GM18511 (cell line): ENCODE data around the gene ZNF831.

ENCODE experiments used
- ATAC-seq: cut with Tn5 transposase; IDR thresholded peaks from one replicate; pipeline ENCODE4 v1.9.1; 2021; ENCODE audit warnings: mild to moderate bottlenecking, moderate library complexity; ENCODE audit not compliant: unreplicated experiment

The ZNF831 gene

GRCh38 chr20:59154317-59155013 is 9.2 kb upstream of the ZNF831 start:
- no peak for ATAC-seq

DNA sequence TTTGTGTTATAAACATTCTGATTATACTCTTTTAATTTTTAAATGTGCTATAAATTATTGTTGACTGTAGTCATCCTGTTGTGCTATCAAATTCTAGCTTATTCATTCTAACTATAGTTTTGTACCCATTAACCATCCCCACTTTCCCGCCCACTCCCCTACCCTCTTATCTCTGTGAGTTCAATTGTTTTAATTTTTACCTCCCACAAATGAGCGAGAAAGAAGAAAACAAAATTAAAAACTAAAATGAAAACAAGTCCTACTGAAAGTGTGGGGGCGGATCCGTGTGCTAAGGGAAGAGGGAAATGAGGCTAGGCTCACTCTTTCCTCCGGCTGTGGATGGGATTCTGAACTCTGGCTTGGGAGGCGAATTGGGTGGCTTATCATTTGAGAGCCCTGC is 6.6 kb upstream of the ZNF831 start:
- ATAC-seq: no peak

DNA sequence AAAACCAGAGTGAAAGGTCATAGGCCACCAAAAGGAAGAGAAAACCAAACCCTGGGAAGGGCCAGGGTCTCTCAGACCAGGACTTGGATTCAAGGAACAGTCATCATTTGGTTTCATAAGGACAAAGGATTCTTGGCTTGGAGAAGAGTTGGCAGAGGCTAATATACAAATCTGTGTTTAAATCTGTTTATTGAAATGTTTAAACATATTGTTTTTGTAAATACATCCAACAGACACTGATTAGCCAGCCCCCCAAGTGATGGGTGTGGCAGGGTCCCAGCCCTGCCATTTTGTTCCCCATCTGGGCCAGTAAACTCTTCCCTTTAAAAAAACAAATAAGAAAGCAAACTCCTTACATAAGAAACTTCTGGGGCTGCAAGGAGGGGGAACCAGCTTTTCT is 6.1 kb upstream of the ZNF831 start:
- no peak for ATAC-seq

- no peak for ATAC-seq
These were observed 5.6 kb upstream of the ZNF831 start for GRCh38 chr20:59157961-59158541.

- no peak for ATAC-seq
These were observed 4.9 kb upstream of the ZNF831 start for GRCh38 chr20:59158673-59159072.

DNA sequence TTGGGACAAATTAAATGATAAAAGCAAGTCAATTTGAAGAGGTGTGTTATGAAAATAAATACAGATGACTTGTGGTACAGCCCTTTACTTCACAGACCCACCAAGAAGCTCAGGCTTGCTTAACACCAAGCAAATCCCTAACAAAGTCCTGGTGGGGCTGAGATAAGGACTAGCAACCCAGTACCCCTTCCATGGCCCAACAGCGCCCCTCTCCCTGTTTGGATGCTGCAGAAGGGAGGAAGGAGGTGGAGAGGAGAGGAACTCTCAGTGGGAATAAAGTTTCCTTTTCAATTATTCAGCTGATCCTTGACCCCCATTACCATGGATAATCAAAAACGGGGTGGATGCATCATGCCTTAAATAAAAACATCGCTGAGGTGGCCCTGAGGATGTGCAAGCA is 4.5 kb upstream of the ZNF831 start:
- ATAC-seq: no peak

DNA sequence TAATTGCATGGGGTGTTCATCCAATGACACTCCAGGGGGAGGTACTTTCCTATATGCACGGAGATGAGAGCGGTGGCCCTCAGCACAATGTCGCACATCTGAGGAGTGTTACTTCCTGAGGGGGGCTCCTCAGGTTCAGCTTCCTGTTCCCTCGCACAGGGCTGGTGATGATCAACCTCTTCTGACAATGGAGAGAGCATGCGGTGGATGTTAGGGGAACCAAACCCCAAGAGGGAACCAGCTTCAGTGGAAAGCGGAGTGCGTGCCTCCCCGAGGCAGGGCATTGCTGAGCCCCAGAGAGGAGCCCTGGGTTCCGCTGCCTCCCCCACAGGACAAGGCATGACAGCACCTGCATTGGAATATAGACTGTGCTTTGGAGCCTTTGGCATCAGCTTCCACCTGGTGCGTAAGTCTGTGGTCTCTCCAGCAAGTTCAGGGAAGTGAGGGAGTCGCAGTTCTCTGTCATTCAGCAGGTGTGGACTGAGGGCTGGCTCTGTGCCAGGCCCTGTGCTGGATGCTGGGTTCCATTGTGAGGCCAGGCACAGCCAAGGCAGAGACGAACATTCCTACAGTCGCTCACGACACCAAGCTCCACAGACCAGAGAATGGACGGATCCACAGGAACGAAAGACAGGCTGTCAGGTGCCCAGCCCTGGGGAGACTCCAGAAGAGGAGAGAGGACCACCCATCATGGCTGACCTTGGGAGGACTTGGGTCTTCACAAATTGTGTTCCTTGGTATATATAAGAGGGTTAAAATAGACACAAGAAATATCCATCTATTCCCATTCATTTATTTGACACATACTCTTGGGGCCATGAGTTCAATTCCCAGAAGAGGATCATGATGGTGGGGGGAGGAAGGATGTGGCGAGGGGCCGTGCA is 3.9 kb upstream of the ZNF831 start:
- ATAC-seq: no peak

- ATAC-seq: no peak
These were observed 3.1 kb upstream of the ZNF831 start for GRCh38 chr20:59160389-59161115.

- no peak for ATAC-seq
These were observed 1.9 kb upstream of the ZNF831 start for GRCh38 chr20:59161721-59162120.

GRCh38 chr20:59164686-59165391 is 1.2 kb downstream of the ZNF831 start:
- no peak for ATAC-seq

DNA sequence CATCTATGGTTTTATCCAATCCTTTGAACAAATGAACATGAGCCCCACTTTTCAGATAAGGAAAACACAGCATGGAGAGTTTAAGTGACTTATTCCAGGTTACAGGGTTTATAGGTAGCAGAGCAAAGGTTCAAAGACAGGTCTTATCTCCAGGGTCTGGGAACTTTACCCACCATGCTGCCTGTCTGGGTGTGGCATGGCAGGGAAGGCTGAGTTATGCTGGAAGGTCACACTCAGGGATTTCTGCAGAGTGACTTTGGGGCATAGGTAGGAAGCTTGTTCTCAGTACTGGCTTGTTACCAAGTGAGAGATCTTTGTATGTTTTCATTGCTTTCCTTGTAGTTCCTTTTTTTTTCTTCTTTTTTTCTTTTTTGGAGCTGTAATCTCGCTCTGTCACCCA is 1.8 kb downstream of the ZNF831 start:
- ATAC-seq: no peak

- ATAC-seq: no peak
These were observed 2.5 kb downstream of the ZNF831 start for GRCh38 chr20:59165891-59166709.

DNA sequence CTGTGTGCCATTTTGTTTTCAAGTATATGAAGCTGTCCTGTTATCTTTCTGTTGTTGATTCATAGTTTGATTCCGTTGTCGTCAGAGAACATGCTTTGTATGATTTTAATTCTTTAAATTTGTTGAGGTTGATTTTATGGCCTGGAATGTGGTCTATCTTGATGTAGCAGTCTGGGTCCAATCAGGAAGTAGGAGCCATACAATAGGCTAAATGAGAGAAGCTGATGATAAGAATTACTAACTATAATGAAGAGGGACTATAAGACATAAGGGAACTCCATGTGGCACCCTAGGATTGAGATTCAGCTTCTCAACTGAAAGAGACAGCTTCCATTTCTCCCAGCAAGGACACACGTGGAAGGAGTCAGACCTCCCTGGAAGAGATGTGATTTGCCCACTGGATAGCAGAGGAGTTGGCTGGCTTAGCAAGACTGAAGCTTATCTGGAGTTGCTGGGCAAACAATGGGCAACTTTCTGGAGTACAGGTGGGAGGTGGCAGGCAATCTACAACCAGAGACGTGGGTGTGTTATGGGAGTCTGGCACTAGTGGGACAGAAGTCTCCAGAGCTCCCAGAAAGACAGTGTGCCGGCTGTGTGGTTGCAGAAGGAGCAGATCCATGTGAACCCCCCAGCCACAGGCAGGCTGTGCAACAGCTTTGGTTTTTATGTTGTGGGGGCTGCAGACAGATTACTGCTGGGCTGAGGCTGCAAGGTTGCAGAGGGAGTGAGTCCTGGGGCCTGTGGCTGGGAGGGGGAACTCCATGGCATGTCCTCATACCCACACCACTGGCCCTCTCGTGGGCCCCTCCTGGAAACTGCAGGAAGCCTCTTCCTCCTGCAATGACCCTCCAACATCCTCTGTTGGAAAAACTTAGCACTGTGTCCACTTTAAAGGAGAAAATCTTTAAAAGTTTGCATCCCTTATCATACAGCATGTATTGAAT is 7.1 kb downstream of the ZNF831 start:
- no peak for ATAC-seq

DNA sequence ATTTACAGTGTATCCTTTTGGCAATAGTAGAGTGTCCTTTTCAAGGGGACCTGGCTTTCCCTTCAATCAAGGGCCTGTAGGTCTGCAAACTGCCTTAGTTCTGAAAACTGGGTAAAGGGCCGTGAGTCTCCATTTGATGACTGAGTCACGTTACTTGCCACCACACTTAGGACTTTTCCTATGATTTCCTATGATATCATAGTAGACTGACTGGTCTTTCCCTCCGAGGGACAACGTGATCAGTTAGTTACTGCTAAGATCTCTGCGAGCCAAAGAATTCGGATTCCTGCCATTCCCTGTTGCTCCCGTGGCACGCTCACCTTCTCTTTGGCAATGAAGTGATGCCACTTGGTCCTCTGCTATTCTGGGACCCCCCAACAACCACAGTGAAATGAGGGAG is 8.4 kb downstream of the ZNF831 start:
- no peak for ATAC-seq

DNA sequence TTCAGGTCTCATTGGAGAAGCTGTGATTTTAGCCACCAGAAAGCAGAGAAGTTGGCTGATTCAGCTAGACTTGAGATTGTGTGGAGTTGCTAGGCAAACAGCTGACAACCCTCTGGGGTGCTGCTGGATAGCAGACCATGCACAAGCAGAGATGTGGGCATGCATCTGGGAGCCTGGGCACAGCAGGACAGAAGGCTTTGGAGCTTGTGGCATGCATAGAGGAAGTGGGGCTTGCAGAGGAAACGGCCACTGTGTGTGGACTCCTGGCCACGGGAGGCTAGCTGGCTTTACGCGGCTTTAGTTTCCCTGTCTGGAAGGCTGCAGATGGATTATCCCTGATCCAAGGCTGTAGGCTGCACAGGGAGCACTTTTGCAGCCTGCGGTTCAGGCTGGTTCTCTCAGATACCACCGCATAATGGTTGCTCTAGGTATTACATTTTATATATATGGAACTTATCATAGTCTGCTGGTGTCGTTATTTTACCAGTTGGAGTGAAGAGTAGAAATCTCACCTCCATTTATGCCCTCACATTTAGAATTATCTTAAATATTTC is 10.4 kb downstream of the ZNF831 start:
- ATAC-seq: no peak

- no peak for ATAC-seq
These were observed 11.4 kb downstream of the ZNF831 start for GRCh38 chr20:59175002-59175401.

DNA sequence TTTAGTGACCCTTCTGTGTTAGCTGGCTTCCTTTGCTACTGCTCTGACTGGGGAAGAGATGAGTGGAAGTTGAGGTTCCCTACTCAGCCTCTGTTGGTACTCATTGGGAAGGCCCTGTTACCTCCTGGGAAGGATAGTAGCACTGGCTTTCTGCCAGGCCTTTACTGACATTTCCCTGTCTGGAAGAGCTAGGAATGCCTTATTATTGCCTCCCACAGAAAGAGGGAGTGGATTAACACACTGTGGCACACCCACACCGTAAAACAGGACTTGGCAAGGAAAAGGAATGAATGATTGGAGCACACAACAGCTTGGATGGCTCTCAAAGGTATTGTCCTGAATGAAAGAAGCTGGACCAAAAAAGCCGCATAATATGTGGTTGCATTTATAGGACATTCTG is 12.2 kb downstream of the ZNF831 start:
- no peak for ATAC-seq

DNA sequence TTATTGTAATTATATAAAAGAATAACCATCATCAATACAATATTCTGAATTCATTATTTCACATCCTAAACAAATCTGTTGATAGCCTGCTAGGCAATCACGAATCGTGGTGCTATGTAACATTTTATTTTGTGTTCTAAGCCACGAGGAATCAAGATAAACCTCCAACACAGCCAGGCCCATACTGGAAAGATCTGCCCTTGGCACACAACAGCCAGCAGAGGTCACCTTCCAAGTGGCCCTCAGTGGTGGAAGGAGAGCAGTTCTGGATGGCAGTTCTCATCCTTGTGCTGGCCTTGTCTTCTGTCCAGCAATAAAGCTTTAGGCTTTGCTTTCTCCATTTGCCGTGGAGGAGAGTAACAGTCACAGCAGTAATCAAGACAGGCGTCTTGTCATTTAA is 13.2 kb downstream of the ZNF831 start:
- ATAC-seq: no peak
